PC-9 (cell line): ENCODE measurements around the gene RFC4.

Experiments used
- CTCF ChIP-seq: fragments of 200-600 bp; sonication (generic); conservative IDR thresholded peaks from 2 replicates; pipeline ENCODE4 v1.6.1; 2017; ENCODE audit warnings: mixed run types, antibody characterized with exemption, mild to moderate bottlenecking, moderate library complexity
- EZH2 ChIP-seq: fragments of 200-600 bp; sonication (generic); IDR thresholded peaks from 2 replicates; pipeline ENCODE4 v1.8.0; 2017; ENCODE audit warnings: antibody characterized with exemption, low read depth

GRCh38 chr3:186821429-186822387 lies 15.4 kb upstream of the RFC4 start:
- TF ChIP-seq EZH2: no peak
- TF ChIP-seq CTCF: peak; percentile 92
